Endometrial microvascular endothelial cells (primary cell): ENCODE data around the gene SLC25A17. TPM values are rescaled to one million over a fixed set of nuclear protein-coding genes. Genes with fewer than 3 reads are reported as not detected.
"Not testable (repeated sequence)": the region's sequence is repeated elsewhere in the genome, so short reads cannot be mapped to it uniquely, and the experiment has no call there.

Experiments used
- in situ Hi-C: cut with HindIII; loops from 2 replicates; pipeline ENCODE4 v1.10.0; 2017; ENCODE audit warnings: low sequenced_read_pairs, low pct_unique_long_range_greater_than_20kb; ENCODE audit errors: inconsistent ontology term
- total RNA-seq: library from RNA; depleted of rRNA; stranded (reverse); fragments of >200 nt; gene quantifications from one replicate; pipeline ENCODE4 v1.2.3, GENCODE V29; 2015; ENCODE audit errors: inconsistent ontology term

SLC25A17 gene
- total RNA-seq, 1 donor from 2014 or later: 31.0 TPM

DNA sequence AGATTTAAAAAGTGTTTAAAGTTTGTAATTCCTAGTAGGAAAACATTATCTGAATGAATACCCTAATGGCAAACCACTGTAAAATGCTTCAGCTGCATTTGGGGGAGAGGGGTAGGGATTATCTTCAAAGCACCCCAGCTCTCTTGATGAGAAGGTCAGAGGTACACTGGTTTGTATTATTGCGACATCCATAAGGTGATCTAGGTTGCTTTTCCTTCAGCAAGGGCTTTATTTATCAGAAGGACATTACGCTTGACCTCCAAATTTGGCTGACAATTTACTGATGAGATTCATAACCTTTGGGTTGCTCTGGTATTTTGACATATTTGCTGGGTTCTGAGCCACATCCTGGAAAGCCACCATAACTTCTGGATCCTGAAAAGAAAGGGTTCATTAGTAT is 7.1 kb upstream of the SLC25A17 start:
- in situ Hi-C loops: not testable (repeated sequence)

GRCh38 chr22:40823426-40823825 is 4.3 kb upstream of the SLC25A17 start:
- in situ Hi-C loops: no loop called here

GRCh38 chr22:40819599-40820140 is 524 bp upstream of the SLC25A17 start:
- in situ Hi-C loops: no loop called here

DNA sequence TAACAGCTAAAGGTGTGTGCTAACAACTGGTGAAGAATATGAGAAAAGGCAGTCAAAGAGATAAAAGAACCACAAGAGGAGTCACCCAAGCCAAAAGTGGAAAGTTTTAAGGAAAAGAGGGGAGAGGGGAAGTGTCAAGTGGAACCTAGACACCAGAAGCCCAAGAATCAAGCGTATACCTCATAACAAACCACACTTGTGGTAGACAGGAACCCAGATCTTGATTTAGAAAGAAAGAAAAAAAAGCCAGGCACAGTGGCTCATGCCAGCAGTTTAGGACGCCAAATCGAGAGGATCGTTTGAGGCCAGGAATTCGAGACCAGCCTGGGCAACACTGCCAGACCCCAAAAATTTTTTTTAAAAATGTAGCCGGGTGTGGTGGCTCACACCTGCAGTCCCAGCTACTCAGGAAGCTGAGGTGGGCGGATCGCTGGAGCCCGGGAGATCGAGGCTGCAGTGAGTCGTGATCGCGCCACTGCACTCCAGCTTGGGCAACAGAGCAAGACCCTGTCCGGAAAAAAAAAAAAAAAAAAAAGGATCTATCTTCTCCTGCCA is 877 bp downstream of the SLC25A17 start:
- in situ Hi-C loops: no loop called here

DNA sequence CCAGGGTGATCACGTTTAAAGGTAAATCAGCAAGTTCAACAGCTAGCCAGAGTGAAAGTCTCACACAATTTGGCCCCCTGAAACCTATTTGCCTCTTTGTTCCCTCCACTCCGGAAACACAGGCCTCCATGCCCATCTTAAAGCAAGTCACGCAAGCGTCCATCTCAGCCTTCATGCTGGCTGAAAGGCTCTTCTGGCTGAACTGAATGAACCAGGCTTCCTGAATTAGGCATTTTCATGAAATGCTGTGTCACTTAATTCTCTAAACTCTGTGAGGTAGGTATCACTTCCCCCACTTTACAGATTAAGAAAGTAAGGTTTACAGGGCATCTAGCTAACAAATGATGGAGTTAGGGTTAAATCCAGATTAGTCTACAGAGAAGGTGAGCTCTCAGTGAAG is 1.4 kb downstream of the SLC25A17 start:
- in situ Hi-C loops: no loop called here

DNA sequence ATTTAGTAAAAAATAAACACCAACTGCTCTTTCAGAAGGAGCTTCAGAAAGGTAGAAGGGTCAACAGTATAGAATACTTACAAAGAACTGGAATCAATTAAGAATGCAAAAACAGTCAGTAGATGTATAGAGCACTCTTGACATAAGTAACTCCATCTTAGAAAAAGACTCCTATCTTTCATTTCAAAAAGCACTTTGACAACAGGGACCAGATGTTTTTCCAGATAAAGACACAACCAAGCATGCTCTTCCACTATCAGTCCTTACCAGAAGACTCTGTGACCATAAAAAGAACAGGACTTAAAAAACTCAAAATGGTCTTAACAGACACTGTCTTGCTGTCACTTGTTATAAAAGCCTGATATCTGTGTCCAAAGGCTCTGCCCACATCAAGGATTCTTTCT is 5.2 kb downstream of the SLC25A17 start:
- in situ Hi-C loops: no loop called here

- in situ Hi-C loops: no loop called here
These were observed 10.9 kb downstream of the SLC25A17 start for GRCh38 chr22:40808018-40808841.

GRCh38 chr22:40806711-40807110 is 12.4 kb downstream of the SLC25A17 start:
- in situ Hi-C loops: no loop called here

- in situ Hi-C loops: no loop called here
These were observed 13.4 kb downstream of the SLC25A17 start for GRCh38 chr22:40805699-40806203.

GRCh38 chr22:40805239-40805638 is 13.9 kb downstream of the SLC25A17 start:
- in situ Hi-C loops: no loop called here

DNA sequence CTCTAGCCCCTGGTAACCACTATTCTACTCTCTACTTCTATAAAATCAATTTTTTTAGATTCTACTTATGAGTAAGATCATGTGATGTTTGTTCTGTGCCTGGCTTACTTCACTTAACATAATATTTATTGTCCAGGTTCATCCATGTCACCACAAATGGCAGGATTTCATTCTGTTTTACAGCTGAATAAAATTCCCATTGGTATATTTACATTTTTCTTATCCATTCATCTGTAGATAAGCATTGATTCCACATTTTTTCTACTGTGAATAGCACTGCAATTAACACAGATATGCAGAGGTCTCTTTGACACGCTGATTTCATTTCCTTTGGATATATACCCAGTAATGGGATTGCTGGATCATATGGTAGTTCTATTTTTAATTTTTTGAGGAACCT is 15.8 kb downstream of the SLC25A17 start:
- in situ Hi-C loops: no loop called here

DNA sequence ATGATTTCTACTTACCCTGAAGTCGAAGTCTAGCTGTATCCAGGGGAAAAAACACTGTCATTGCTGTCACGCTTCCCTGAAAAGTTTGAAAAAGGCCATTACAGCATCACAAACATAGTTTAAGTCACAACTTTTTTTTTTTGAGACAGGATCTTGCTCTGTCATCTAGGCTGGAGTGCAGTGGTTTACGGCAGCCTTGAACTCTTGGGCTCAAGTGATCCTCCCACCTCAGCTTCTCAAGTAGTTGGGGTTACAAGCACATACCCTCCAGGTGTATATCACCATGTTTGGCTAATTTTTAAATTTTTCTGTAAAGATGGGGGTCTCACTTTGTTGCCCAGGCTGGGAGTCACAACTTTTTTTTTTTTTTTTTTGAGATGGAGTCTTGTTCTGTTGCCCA is 20.1 kb downstream of the SLC25A17 start:
- in situ Hi-C loops: no loop called here

GRCh38 chr22:40797427-40797826 is 21.7 kb downstream of the SLC25A17 start:
- in situ Hi-C loops: no loop called here

DNA sequence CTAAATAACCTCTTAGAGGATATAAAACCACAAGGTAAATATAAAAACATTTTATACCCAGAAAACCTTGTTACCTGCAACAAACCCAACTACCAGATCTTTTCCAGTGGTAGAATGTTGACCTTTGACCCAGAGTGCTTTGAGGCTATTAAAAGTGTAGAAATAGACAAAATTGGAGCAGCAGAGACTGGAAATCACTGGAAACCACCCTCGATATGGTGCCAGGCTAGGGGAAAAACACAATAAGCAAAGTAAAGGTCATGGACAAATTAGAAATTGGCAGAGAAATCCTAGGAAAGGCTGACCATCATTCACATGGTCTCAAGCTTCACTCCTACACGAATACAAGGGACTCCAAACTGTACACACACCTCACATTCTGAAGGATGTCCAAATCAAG is 26.7 kb downstream of the SLC25A17 start:
- in situ Hi-C loops: no loop called here

DNA sequence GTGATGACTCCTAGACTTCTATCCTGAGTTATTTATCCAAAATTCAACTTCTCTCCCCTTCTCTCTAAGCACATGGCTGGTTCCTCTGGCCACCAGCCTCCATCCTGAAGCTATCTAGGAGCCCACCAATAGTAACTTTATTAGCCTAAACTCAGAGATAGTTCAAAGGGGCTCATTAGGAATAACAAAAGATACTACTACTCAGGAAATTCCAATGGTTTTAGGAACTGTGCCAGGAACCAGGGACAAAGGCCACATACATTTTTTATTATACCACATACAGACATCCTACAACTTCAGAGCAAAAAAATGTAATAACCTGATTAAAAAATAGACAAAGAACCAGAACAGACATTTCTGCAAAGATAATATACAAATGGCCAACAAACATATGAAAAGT is 27.9 kb downstream of the SLC25A17 start:
- in situ Hi-C loops: no loop called here

DNA sequence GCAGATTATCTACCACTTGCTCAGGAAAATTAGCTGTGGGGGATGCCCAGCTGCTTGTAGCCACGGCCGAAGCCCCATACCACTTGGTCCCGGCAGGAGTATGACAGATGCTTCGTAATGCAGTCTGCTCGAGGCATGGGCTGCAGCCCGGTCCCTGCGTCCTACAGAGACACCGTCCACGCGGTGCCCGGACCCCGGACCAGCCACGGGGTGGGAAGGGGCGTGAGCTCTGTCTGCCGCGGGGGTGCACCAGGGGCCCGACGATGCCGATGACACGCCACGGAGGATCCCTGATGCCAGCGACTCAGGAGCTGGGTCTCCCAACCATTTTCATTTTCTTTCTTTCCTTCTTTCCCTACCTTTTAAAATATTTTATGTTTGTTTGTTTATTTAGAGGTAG is 30.0 kb downstream of the SLC25A17 start:
- in situ Hi-C loops: no loop called here

DNA sequence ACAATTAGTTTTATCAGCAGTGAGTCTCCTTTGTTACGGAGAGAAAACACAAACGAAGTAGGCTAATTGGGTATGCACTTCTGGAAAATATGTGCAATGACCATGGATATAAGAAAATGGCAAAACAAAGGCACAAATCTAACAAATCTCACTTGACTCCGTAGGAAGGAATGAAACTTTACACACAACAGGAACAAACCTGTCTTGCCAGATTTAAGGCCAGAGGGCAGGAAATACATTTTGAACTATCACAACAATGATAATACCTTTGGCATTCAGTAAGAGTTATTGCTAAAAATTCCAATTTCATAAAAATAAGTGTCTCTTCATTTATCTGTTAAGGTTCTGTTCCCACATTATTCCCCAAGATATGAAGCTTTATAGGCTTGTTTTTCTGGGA is 36.6 kb downstream of the SLC25A17 start:
- in situ Hi-C loops: no loop called here

DNA sequence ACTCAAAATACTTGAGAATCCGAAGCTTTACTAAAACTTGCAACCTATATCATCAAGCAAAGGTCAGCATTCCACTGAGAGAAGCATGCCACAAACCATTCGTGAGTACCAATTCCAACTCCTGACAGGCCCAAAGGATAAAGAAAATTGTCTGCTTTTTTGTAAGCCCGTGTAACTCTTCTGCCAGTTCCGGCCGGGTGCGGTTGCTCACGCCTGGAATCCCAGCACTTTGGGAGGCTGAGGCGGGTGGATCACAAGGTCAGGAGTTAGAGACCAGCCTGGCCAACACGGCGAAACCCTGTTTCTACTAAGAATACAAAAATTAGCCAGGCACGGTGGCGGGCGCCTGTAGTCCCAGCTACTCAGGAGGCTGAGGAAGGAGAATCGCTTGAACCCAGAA is 37.4 kb downstream of the SLC25A17 start:
- in situ Hi-C loops: not testable (repeated sequence)

DNA sequence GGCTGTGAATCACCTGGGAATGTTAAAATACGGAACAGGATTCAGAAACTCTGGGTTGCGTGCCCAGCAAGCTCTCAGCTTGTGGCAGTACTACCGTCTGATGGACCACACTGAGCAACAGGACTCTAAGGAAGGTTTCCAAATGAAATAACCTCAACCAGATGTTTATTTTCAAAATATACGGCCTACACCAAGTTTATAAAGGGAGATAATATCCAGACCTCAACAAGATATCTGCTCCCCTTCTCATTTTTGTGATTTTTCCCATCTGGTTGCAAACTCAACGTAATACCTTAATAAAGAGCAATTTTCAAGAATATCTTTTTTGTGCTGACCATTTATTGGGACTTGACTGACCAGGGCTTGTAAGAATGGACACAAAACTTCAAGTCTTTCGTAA is 49.4 kb downstream of the SLC25A17 start:
- in situ Hi-C loops: no loop called here

DNA sequence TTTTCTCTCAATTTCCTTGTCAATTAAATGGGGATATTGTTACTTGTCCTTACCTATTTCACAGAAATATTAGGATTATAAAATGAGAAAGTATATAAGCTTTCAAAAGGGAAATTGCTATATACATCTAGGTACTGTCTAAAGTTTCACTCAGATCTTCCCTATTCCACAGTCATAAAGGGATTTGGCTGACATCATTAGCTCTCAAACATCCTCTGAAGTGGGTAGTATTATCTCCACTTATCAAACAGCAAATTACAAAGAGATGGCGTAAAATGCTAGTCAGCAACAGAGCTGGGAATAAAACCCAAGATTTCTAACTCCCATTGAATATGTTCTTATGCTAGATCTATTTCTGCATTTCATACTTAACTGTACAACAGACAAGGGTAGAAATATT is 50.9 kb downstream of the SLC25A17 start:
- in situ Hi-C loops: no loop called here
